K562 (cell line): Measurements from ENCODE around the gene TRA2B. TPM values are rescaled to one million over a fixed set of nuclear protein-coding genes. Genes with fewer than 3 reads are reported as not detected.

ENCODE experiments used
- CC2D1A ChIP-seq: fragments of 450-650 bp; IDR thresholded peaks from 2 replicates; pipeline ENCODE4 v1.6.1; 2017; ENCODE audit warnings: mild to moderate bottlenecking
- PTTG1 ChIP-seq: fragments of 450-650 bp; IDR thresholded peaks from 2 replicates; pipeline ENCODE4 v1.6.1; 2016; ENCODE audit warnings: low read depth, mild to moderate bottlenecking, missing genetic modification characterization, missing compliant biosample characterization
- RFX5 ChIP-seq: IDR thresholded peaks from 2 replicates; pipeline ENCODE4 v1.6.1; 2011; ENCODE audit warnings: low read depth, mild to moderate bottlenecking, improper control_type of control experiment, low read length
- SETDB1 ChIP-seq: IDR thresholded peaks from one replicate; pipeline ENCODE4 v1.6.1; 2012; ENCODE audit warnings: low read length, control low read depth, inconsistent platforms
- TAL1 ChIP-seq: fragments of 450-650 bp; IDR thresholded peaks from 2 replicates; pipeline ENCODE4 v1.6.1; 2016; ENCODE audit warnings: mild to moderate bottlenecking
- ZNF280B ChIP-seq: fragments of 250-450 bp; sonication (Bioruptor Pico); IDR thresholded peaks from 2 replicates; pipeline ENCODE4 v1.5.1; 2021; ENCODE audit warnings: mild to moderate bottlenecking
- ZNF584 ChIP-seq: fragments of 200-800 bp; sonication (Bioruptor generic); IDR thresholded peaks from 2 replicates; pipeline ENCODE4 v1.6.1; 2016; ENCODE audit warnings: low read depth, mild to moderate bottlenecking, missing genetic modification characterization, missing compliant biosample characterization
- polyA plus RNA-seq, 8 experiments: library from polyadenylated mRNA; depleted of rRNA in 4 of 8; stranded (reverse) in 5 of 8; unstranded in 3 of 8; fragments of >200 nt; fragmentation: Nextera tagmentation in 2 of 8; fragmentation: Illumina TruSeq in 1 of 8; extraction: Ambion mirVana in 2 of 8; extraction: Trizol in 1 of 8; gene quantifications; 2 replicates each; pipeline versions ENCODE4 v1.2.1 to v1.2.3, GENCODE V29; 2011 to 2014; ENCODE audit warnings: inconsistent platforms in 1 of 8, missing spikeins in 1 of 8
- total RNA-seq, 7 experiments: library from RNA; depleted of rRNA in 6 of 7; stranded (reverse); fragments of >200 nt in 6 of 7; fragmentation: Illumina TruSeq in 2 of 7; extraction: Trizol in 2 of 7; gene quantifications; 2 replicates each; pipeline versions ENCODE4 v1.2.1 to v1.2.3, GENCODE V29; 2011 to 2021; ENCODE audit warnings: low replicate concordance in 1 of 7
- TF ChIP-seq, protein P1 (sequence below): fragments of 450-650 bp; IDR thresholded peaks from 2 replicates; pipeline ENCODE4 v1.6.1; 2016; ENCODE audit warnings: mild to moderate bottlenecking, moderate library complexity

Gene TRA2B
- total and polyA plus RNA-seq, 9 of the 15 experiments (the other 6 are each of a cell fraction or from before 2014, with no cell fraction given) = 105 to 411 (median 278) TPM

DNA sequence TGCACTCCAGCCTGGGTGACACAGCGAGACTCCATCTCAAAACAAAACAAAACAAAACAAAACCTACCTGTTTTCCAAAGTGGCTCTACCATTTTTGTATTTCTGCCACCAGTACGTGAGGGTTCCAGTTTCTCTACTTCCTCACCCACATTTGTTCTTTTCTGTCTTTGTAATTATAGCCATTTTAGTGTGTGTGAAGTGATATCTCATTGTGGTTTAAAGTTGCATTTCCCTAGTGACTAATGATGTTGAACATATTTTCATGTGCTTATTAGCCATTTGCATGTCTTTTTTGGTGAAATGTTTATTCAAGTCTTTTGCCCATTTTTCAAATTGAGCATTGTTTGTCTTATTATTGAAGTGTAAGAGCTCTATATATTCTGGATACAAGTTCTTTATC is 50.7 kb downstream of the TRA2B start (continued):
- TF ChIP-seq, protein P1, sequence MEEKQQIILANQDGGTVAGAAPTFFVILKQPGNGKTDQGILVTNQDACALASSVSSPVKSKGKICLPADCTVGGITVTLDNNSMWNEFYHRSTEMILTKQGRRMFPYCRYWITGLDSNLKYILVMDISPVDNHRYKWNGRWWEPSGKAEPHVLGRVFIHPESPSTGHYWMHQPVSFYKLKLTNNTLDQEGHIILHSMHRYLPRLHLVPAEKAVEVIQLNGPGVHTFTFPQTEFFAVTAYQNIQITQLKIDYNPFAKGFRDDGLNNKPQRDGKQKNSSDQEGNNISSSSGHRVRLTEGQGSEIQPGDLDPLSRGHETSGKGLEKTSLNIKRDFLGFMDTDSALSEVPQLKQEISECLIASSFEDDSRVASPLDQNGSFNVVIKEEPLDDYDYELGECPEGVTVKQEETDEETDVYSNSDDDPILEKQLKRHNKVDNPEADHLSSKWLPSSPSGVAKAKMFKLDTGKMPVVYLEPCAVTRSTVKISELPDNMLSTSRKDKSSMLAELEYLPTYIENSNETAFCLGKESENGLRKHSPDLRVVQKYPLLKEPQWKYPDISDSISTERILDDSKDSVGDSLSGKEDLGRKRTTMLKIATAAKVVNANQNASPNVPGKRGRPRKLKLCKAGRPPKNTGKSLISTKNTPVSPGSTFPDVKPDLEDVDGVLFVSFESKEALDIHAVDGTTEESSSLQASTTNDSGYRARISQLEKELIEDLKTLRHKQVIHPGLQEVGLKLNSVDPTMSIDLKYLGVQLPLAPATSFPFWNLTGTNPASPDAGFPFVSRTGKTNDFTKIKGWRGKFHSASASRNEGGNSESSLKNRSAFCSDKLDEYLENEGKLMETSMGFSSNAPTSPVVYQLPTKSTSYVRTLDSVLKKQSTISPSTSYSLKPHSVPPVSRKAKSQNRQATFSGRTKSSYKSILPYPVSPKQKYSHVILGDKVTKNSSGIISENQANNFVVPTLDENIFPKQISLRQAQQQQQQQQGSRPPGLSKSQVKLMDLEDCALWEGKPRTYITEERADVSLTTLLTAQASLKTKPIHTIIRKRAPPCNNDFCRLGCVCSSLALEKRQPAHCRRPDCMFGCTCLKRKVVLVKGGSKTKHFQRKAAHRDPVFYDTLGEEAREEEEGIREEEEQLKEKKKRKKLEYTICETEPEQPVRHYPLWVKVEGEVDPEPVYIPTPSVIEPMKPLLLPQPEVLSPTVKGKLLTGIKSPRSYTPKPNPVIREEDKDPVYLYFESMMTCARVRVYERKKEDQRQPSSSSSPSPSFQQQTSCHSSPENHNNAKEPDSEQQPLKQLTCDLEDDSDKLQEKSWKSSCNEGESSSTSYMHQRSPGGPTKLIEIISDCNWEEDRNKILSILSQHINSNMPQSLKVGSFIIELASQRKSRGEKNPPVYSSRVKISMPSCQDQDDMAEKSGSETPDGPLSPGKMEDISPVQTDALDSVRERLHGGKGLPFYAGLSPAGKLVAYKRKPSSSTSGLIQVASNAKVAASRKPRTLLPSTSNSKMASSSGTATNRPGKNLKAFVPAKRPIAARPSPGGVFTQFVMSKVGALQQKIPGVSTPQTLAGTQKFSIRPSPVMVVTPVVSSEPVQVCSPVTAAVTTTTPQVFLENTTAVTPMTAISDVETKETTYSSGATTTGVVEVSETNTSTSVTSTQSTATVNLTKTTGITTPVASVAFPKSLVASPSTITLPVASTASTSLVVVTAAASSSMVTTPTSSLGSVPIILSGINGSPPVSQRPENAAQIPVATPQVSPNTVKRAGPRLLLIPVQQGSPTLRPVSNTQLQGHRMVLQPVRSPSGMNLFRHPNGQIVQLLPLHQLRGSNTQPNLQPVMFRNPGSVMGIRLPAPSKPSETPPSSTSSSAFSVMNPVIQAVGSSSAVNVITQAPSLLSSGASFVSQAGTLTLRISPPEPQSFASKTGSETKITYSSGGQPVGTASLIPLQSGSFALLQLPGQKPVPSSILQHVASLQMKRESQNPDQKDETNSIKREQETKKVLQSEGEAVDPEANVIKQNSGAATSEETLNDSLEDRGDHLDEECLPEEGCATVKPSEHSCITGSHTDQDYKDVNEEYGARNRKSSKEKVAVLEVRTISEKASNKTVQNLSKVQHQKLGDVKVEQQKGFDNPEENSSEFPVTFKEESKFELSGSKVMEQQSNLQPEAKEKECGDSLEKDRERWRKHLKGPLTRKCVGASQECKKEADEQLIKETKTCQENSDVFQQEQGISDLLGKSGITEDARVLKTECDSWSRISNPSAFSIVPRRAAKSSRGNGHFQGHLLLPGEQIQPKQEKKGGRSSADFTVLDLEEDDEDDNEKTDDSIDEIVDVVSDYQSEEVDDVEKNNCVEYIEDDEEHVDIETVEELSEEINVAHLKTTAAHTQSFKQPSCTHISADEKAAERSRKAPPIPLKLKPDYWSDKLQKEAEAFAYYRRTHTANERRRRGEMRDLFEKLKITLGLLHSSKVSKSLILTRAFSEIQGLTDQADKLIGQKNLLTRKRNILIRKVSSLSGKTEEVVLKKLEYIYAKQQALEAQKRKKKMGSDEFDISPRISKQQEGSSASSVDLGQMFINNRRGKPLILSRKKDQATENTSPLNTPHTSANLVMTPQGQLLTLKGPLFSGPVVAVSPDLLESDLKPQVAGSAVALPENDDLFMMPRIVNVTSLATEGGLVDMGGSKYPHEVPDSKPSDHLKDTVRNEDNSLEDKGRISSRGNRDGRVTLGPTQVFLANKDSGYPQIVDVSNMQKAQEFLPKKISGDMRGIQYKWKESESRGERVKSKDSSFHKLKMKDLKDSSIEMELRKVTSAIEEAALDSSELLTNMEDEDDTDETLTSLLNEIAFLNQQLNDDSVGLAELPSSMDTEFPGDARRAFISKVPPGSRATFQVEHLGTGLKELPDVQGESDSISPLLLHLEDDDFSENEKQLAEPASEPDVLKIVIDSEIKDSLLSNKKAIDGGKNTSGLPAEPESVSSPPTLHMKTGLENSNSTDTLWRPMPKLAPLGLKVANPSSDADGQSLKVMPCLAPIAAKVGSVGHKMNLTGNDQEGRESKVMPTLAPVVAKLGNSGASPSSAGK = no peak
- TF ChIP-seq CC2D1A (no peak), TAL1 (no peak), ZNF584 (CRISPR knock-in tag) (no peak), ZNF280B (CRISPR knock-in tag) (no peak), RFX5 (no peak), PTTG1 (no peak), SETDB1 (no peak)
